ENCODE measurements around the gene TFCP2. TPM values are rescaled to one million over a fixed set of nuclear protein-coding genes. Genes with fewer than 3 reads are reported as not detected.
"Not testable (repeated sequence)": the region's sequence is repeated elsewhere in the genome, so short reads cannot be mapped to it uniquely, and the experiment has no call there.

The TFCP2 gene, protein sequence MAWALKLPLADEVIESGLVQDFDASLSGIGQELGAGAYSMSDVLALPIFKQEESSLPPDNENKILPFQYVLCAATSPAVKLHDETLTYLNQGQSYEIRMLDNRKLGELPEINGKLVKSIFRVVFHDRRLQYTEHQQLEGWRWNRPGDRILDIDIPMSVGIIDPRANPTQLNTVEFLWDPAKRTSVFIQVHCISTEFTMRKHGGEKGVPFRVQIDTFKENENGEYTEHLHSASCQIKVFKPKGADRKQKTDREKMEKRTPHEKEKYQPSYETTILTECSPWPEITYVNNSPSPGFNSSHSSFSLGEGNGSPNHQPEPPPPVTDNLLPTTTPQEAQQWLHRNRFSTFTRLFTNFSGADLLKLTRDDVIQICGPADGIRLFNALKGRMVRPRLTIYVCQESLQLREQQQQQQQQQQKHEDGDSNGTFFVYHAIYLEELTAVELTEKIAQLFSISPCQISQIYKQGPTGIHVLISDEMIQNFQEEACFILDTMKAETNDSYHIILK
- 10.8 TPM for total RNA-seq

DNA sequence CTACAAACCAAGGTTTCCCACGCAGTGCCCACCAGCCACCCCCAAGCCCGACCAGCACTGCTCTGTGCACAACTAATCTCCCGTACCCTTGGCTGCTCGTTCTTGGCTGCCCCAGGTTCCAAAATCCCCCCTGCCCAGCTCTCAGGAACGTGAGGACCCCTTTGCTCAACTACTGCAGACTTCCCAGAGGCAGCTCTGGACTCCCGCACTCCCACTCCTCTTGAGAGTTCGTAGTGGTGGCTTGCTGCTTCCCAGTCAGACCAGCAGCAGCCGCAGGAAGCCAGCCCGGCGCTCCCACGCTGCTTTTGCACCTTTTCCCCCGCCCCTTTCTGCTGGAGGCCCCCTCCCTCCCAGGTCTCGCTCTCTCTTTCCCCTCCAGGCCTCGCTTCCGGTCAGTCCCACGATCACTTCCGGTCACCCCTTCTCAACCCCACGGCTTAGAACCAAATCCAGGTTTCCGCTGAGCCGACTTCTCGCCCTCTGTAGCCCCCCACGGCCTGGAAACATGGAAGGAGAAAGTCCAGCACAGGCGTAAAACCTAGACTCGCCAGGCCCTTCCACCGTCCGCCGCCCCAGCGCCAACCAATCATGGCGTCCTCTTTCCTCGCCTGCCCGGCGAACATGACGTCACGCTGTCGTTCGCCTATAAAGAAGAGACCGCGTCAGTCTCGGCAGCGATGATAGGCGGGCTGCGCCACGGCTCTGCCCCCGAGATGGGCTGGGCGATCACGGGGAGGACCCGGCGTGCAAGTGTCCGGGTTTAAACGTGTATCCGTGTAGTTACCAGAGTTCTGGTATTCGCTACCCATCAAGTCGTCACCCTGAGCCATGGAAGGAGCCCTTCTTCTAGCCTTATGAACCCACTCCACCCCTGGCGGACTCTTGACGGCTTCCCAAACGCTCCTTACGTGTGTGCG lies at the start of gene TFCP2:
Gene TFCP2 (minus strand): TSS at position 621 of the 917 bp plus-strand sequence. CDS start 713 bp downstream, outside the sequence.
- peak; percentile 81 to 97 (median 96) for DNase-seq (ENCODE audit: low read depth in 2 of 3, low spot score in 2 of 3)

DNA sequence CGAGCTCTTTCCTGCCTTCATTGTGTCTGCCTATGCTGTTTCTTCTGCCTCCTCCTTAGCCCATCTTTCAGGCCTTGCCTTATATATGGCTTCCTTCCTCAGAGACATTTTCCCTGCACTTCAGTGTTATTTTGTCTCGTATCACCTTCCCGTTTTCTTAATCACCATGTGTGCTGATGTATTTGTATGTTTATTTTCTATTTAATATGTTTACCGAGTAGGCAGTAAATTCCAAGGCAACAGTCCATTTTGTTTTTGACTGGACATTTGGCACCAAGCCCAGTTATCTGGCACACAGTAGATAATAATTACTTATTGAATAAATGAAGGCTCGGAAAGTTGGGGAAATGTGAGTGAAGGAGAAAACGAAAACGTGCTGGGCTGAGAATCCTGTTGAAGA lies 49.5 kb upstream of the TFCP2 start:
- DNase-seq (ENCODE audit: low read depth in 2 of 3, low spot score in 2 of 3): no peak

DNA sequence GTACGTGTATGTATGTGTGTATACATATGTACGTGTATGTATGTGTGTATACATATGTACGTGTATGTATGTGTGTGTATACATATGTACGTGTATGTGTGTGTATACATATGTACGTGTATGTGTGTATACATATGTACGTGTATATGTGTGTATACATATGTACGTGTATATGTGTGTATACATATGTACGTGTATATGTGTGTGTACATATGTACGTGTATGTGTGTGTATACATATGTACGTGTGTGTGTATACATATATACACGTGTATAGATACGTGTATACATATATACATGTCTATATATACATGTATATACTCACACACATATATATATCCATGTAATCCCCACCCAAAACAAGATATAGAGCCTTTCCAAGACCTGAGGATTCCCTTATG lies 46.9 kb upstream of the TFCP2 start:
- DNase-seq (ENCODE audit: low read depth in 2 of 3, low spot score in 2 of 3): not testable (repeated sequence)

GRCh38 chr12:51219322-51219721 lies 46.4 kb upstream of the TFCP2 start:
- no peak for DNase-seq (ENCODE audit: low read depth in 2 of 3, low spot score in 2 of 3)

GRCh38 chr12:51218607-51219161 lies 45.7 kb upstream of the TFCP2 start:
- DNase-seq (ENCODE audit: low read depth in 2 of 3, low spot score in 2 of 3): no peak

DNA sequence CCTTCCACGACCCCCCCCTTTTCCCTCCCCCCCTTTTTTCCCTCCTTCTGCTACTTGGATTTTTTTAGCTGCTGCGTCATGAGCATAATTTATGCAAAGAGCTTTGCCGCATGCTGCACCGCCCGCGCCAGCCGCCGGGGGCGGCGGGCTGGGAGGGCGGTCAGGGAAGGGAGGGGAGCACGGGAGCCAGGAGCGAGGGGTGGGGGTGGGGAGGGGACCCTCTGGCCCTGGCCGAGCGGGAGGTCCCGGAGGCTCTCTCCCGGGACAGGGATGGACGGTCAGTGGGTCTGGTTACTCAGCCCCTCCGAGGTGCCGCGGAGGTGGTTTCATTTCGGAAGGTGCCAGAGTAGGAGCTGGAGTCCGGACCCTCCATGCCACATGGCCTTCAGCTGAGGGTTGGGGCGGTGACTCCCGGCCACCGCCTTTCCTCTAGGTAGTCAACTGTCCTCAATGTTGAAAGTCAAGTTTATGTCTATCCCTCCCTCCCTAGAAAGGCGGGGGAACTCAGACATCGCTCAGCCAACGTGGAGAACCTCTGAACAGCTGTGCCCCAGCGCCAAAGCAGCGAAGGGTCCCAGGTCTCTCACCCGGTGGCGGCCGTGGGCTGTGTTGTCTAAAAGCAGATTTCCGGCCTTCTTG lies 45.2 kb upstream of the TFCP2 start, which contains the start of gene POU6F1:
Gene POU6F1 (minus strand): TSS at position 95 of the 639 bp plus-strand sequence. CDS start 11,226 bp downstream, outside the sequence.
- DNase-seq (ENCODE audit: low read depth in 2 of 3, low spot score in 2 of 3): peak; percentile 59 to 89 (median 85)

GRCh38 chr12:51217133-51217967 lies 44.4 kb upstream of the TFCP2 start:
- peak; percentile 21 to 73 (median 64) for DNase-seq (ENCODE audit: low read depth in 2 of 3, low spot score in 2 of 3)

DNA sequence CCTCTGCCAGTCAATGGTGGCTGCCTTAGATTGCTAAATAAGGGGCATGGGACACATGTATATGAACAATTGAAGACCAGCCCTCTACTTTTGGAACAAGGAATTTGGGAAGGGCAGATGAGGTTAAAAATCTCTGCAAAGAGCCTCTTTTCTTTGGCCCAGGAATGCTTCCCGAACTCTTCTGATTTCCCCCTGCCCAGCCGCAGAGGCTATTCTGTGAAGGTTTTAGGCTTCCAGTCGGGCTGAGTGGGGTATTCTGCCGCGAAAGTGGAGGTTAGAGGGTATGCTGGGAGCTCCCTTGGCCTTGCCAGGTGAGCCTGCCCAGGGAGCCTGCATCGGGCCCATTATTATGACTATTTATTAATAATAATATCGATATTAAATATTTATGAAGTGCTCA lies 43.7 kb upstream of the TFCP2 start:
- no peak for DNase-seq (ENCODE audit: low read depth in 2 of 3, low spot score in 2 of 3)

GRCh38 chr12:51214895-51215294 lies 42.0 kb upstream of the TFCP2 start:
- no peak for DNase-seq (ENCODE audit: low read depth in 2 of 3, low spot score in 2 of 3)

DNA sequence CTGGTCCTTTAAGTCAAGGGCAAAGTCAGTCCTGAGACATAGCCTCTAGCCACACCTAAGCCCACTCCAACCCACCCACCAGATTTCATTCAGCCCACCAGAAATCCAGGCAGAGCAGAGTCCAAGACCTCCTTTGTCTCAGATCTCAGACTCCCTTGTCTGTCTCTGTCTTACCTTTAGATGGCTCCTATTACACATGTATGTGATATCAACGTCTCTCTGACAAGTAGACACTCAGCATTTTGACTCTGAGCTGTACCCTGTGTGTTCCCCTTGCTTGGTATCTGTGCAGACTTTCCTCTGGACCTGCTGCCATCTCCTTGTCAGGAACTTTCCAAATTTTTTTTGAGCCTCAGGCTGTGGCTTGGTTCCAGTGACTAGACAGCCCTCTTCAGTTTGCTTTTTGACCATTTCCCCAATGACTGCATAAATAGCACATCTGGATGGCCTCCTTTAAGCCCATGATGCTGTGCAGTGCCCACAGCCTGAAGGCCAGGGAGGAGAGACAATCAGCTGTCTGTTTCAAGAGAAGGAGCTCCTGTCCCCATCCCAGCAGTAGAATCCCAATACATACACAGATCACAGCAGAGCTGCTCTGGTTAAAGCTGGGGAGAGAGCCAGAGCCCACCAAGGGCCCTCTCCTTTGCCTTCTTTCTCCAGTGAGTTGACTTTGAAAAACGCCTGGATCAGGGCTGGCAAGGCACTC lies 37.9 kb upstream of the TFCP2 start:
- no peak for DNase-seq (ENCODE audit: low read depth in 2 of 3, low spot score in 2 of 3)

GRCh38 chr12:51209259-51209658 lies 36.3 kb upstream of the TFCP2 start:
- DNase-seq (ENCODE audit: low read depth in 2 of 3, low spot score in 2 of 3): no peak

GRCh38 chr12:51208016-51208660 lies 35.2 kb upstream of the TFCP2 start:
- no peak for DNase-seq (ENCODE audit: low read depth in 2 of 3, low spot score in 2 of 3)

DNA sequence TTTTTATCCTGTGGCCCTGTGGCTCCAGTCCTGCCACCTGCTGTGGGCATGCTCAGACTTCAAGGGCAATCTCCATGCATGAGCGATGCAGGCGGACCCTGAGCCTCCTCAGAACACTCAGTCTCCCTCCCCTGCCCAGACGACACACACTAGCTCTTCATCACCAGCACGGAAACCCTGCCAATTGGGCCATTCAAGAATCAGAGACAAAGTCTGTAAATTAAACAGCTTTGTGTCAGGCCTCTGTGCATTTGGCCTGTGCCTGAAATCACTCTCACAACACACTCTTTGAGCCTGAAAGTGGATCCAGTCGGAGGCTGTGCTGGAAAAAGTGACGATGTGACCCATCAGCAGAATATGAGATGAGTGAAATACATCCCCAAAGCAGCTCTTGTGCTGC lies 32.4 kb upstream of the TFCP2 start:
- no peak for DNase-seq (ENCODE audit: low read depth in 2 of 3, low spot score in 2 of 3)

DNA sequence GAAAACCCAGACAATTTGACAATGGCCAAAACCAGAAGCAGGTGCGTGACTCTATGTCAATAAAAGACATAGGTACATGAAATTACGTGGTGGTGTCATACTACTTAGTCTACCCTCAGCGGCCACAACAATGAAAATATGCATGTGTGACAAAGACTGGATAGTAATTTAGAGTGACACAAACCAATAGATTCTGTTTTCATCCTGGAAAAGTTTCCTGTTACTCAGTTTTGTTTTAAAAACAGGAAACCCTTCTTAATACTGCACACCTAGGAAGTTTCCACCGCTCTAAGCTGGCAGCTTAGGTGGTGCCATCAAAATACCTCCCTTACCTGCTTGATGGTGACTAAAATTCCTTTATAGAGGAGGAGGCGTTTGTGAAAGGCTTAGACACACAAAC lies 29.8 kb upstream of the TFCP2 start:
- DNase-seq (ENCODE audit: low read depth in 2 of 3, low spot score in 2 of 3): no peak

GRCh38 chr12:51200806-51201205 lies 27.9 kb upstream of the TFCP2 start:
- DNase-seq (ENCODE audit: low read depth in 2 of 3, low spot score in 2 of 3): no peak

DNA sequence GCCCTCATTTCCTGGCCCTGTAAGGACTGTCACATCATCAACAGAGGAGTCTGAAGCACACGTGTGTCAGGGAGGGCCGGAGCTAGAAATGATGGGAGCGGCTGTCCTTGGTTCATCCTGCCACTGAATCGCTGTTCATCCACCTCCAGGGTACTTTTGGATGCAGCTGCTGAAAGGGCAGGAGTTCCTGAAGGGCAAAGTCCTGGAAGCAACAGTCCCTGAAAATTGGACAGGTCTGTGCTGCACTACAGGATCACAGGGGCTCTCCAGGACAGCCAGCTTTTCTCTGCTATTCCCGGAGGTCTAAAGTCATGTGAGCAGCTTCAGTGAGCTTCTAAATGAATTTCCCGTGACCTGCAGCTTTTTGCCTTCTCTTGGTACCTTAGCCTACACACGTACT lies 27.2 kb upstream of the TFCP2 start:
- no peak for DNase-seq (ENCODE audit: low read depth in 2 of 3, low spot score in 2 of 3)

DNA sequence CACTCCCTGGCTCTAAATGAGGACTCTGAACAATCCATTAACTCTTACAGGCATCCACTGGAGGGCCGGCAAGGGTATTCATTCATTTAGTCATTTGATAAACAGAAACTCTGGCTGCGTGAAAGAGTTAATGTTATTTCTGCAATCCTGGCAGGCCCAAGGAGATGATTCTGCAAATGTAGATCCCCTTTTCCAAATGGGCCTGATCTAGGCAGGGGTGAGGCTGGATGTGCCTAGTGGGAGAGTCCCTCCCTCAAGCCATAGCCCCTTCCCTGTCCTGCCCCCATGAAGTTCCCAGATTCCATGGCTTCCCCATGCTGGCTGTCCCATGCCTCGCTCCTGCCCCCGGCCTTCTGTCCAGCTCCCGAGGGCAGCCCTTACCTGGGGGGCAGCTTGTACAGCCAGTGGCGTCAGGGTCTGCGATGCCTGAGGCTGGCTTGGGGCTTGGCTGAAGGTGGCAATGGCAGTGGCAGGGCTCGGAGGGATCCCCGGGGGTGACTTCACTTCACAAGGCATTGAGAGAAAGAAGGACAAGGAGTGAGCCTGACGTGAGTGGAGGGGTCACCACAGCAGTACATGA lies 26.5 kb upstream of the TFCP2 start:
- no peak for DNase-seq (ENCODE audit: low read depth in 2 of 3, low spot score in 2 of 3)
